IPS-15b (cell line): ENCODE results near the gene OR5V1.
"Not testable (repeated sequence)": the region's sequence is repeated elsewhere in the genome, so short reads cannot be mapped to it uniquely, and the experiment has no call there.

Experiments
- H3K27me3 ChIP-seq: one replicate; pipeline ENCODE4 v1.6.1; 2013; ENCODE audit warnings: low read length; ENCODE audit not compliant: control insufficient read depth, insufficient read depth
- H3K36me3 ChIP-seq: one replicate; pipeline ENCODE4 v1.6.1; 2013; ENCODE audit warnings: low read length; ENCODE audit not compliant: control insufficient read depth, insufficient read depth
- H3K4me1 ChIP-seq: one replicate; pipeline ENCODE4 v1.6.1; 2013; ENCODE audit warnings: mild to moderate bottlenecking, low read length; ENCODE audit not compliant: control insufficient read depth, insufficient read depth
- H3K4me3 ChIP-seq: one replicate; pipeline ENCODE4 v1.5.1; 2013; ENCODE audit warnings: low read depth, low read length
- H3K9ac ChIP-seq: one replicate; pipeline ENCODE4 v1.6.1; 2013; ENCODE audit warnings: low read depth, mild to moderate bottlenecking, low read length
- H3K9me3 ChIP-seq: one replicate; pipeline ENCODE4 v1.6.1; 2013; ENCODE audit warnings: mild to moderate bottlenecking, low read length; ENCODE audit not compliant: control insufficient read depth, insufficient read depth

Gene OR5V1

GRCh38 chr6:29368765-29369164 lies at the start of gene OR5V1:
Gene OR5V1, minus strand, starts transcription at chr6:29368865. Its CDS starts 12,670 bp downstream, at chr6:29356195.
- H3K9me3 ChIP-seq = no peaks in the 10 kb centered on the region
- no peaks in the 10 kb centered on the region for H3K36me3 ChIP-seq

GRCh38 chr6:29414588-29414987 lies 45.9 kb upstream of the OR5V1 start, which contains the start of gene OR12D1:
Gene OR12D1, plus strand, starts transcription at chr6:29414928.
- Histone ChIP-seq H3K27me3 (no peaks in the 10 kb centered on the region), H3K9me3 (no peaks in the 10 kb centered on the region), H3K4me1 (no peaks in the 10 kb centered on the region), H3K36me3 (no peaks in the 10 kb centered on the region), H3K9ac (no peak within 1 kb of the TSS), H3K4me3 (no peak within 1 kb of the TSS)

More at GRCh38 chr6:29368765-29369164, at the start of gene OR5V1:
- Histone ChIP-seq H3K9ac (no peak within 1 kb of the TSS), H3K4me3 (no peak within 1 kb of the TSS), H3K4me1 (no peaks in the 10 kb centered on the region), H3K27me3 (no peaks in the 10 kb centered on the region)

- H3K4me1 ChIP-seq = no peaks in the 10 kb centered on the region
- no peak overlapping the region for H3K9ac ChIP-seq
- H3K36me3 ChIP-seq = no peaks in the 10 kb centered on the region
- H3K9me3 ChIP-seq = no peaks in the 10 kb centered on the region
- H3K4me3 ChIP-seq = no peak overlapping the region
- H3K27me3 ChIP-seq = no peaks in the 10 kb centered on the region
Measured at GRCh38 chr6:29403801-29404200, 35.1 kb upstream of the OR5V1 start.

- H3K36me3 ChIP-seq = no peaks in the 10 kb centered on the region
- H3K4me1 ChIP-seq = peaks cover 3% of the 10 kb centered on the region
- no peaks in the 10 kb centered on the region for H3K27me3 ChIP-seq
- no peaks in the 10 kb centered on the region for H3K9me3 ChIP-seq
- no peak overlapping the region for H3K9ac ChIP-seq
- H3K4me3 ChIP-seq = no peak overlapping the region
Measured at GRCh38 chr6:29399525-29399924, 30.9 kb upstream of the OR5V1 start.

GRCh38 chr6:29395331-29395730 lies 26.7 kb upstream of the OR5V1 start, which contains the start of gene OR12D2:
Gene OR12D2, plus strand, starts transcription at chr6:29395631. Its CDS starts 1,069 bp downstream, at chr6:29396700.
- H3K4me3 ChIP-seq = no peak within 1 kb of the TSS
- no peak within 1 kb of the TSS for H3K9ac ChIP-seq
- H3K4me1 ChIP-seq = peaks cover 3% of the 10 kb centered on the region
- H3K9me3 ChIP-seq = no peaks in the 10 kb centered on the region
- no peaks in the 10 kb centered on the region for H3K27me3 ChIP-seq
- H3K36me3 ChIP-seq = no peaks in the 10 kb centered on the region

- H3K9ac ChIP-seq = no peak overlapping the region
- H3K36me3 ChIP-seq = no peaks in the 10 kb centered on the region
- no peak overlapping the region for H3K4me3 ChIP-seq
- H3K4me1 ChIP-seq = no peaks in the 10 kb centered on the region
- no peaks in the 10 kb centered on the region for H3K27me3 ChIP-seq
- H3K9me3 ChIP-seq = no peaks in the 10 kb centered on the region
Measured at GRCh38 chr6:29388533-29388932, 19.9 kb upstream of the OR5V1 start.

GRCh38 chr6:29376003-29376402 lies 7.3 kb upstream of the OR5V1 start:
- Histone ChIP-seq H3K4me3 (no peak overlapping the region), H3K9me3 (no peaks in the 10 kb centered on the region), H3K4me1 (no peaks in the 10 kb centered on the region), H3K27me3 (no peaks in the 10 kb centered on the region), H3K36me3 (no peaks in the 10 kb centered on the region), H3K9ac (no peak overlapping the region)

- Histone ChIP-seq H3K9ac (no peak within 1 kb of the TSS), H3K9me3 (no peaks in the 10 kb centered on the region), H3K4me1 (no peaks in the 10 kb centered on the region), H3K27me3 (no peaks in the 10 kb centered on the region), H3K4me3 (no peak within 1 kb of the TSS), H3K36me3 (no peaks in the 10 kb centered on the region)
Measured at GRCh38 chr6:29375191-29375590, 6.5 kb upstream of the OR5V1 start, which contains the start of gene OR12D3. Gene OR12D3, minus strand, starts transcription at chr6:29375291. Its CDS starts 4 bp downstream, at chr6:29375287.

- H3K27me3 ChIP-seq = no peaks in the 10 kb centered on the region
Measured at GRCh38 chr6:29355603-29356002, 13.1 kb downstream of the OR5V1 start.

GRCh38 chr6:29354980-29355379 lies 13.7 kb downstream of the OR5V1 start:
- no peaks in the 10 kb centered on the region for H3K4me1 ChIP-seq
- no peaks in the 10 kb centered on the region for H3K36me3 ChIP-seq
- H3K9ac ChIP-seq = no peak overlapping the region
- H3K4me3 ChIP-seq = no peak overlapping the region
- no peaks in the 10 kb centered on the region for H3K27me3 ChIP-seq
- no peaks in the 10 kb centered on the region for H3K9me3 ChIP-seq

More at GRCh38 chr6:29355603-29356002, 13.1 kb downstream of the OR5V1 start:
- H3K9ac ChIP-seq = no peak overlapping the region
- H3K9me3 ChIP-seq = no peaks in the 10 kb centered on the region
- no peak overlapping the region for H3K4me3 ChIP-seq
- H3K36me3 ChIP-seq = no peaks in the 10 kb centered on the region
- H3K4me1 ChIP-seq = no peaks in the 10 kb centered on the region

GRCh38 chr6:29349348-29349747 lies 19.3 kb downstream of the OR5V1 start:
- not testable (repeated sequence) for H3K4me3 ChIP-seq, H3K36me3 ChIP-seq, H3K4me1 ChIP-seq, H3K9me3 ChIP-seq, H3K9ac ChIP-seq, H3K27me3 ChIP-seq

- no peaks in the 10 kb centered on the region for H3K36me3 ChIP-seq
- no peak overlapping the region for H3K9ac ChIP-seq
- H3K9me3 ChIP-seq = no peaks in the 10 kb centered on the region
- H3K27me3 ChIP-seq = no peaks in the 10 kb centered on the region
- H3K4me1 ChIP-seq = no peaks in the 10 kb centered on the region
- H3K4me3 ChIP-seq = no peak overlapping the region
Measured at GRCh38 chr6:29345380-29345779, 23.3 kb downstream of the OR5V1 start.
